ENCODE measurements around the gene U2SURP. TPM values are rescaled to one million over a fixed set of nuclear protein-coding genes. Genes with fewer than 3 reads are reported as not detected.
A peak's percentile ranks its signal among the peaks of the same experiment; 100 is the strongest.

U2SURP gene
- total RNA-seq, 6 experiments from 2014 or later: 19.1 to 34.5 (median 26.9) TPM

DNA sequence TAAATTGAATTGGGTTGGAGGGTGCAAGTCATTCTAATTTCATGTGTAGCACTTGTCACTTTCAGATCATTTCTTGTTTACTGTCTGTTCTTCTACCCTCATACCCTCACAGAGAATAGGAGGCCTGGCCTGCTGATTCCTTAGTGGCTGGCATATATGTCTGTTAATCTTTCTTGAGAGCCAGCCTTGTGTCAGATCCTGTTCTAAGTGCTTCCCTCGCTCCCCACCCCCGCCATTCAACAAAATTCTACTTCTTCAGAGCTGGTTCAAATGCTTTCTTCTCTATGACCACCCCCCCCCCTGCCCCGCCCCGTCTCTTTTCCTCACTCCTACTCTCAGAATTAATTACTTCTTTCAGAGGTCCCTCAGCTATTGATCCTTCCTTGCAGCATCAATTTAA is 1.5 kb upstream of the U2SURP start:
- no peak overlapping the region for H3K27ac ChIP-seq
- ATAC-seq (no peak), DNase-seq (no peak)
- WGBS (ENCODE audit: insufficient coverage, low coverage, low lambda C conversion rate, missing lambda C conversion rate): 88% methylated on average over 4 of the region's 4 CpGs
- H3K9me3 ChIP-seq: no peaks in the 10 kb centered on the region
- intact Hi-C loops (cut with DNase I): loop anchor here (10.0 kb wide), 2 partner anchors 175 to 405 kb away; partner anchors contain the start of gene PLS1 (in 1 of the 2)
- no peaks in the 10 kb centered on the region for H3K36me3 ChIP-seq
- no peak for TF ChIP-seq POLR2A (IDR thresholded peaks at IDR 0.05)
- TF ChIP-seq, protein P1, sequence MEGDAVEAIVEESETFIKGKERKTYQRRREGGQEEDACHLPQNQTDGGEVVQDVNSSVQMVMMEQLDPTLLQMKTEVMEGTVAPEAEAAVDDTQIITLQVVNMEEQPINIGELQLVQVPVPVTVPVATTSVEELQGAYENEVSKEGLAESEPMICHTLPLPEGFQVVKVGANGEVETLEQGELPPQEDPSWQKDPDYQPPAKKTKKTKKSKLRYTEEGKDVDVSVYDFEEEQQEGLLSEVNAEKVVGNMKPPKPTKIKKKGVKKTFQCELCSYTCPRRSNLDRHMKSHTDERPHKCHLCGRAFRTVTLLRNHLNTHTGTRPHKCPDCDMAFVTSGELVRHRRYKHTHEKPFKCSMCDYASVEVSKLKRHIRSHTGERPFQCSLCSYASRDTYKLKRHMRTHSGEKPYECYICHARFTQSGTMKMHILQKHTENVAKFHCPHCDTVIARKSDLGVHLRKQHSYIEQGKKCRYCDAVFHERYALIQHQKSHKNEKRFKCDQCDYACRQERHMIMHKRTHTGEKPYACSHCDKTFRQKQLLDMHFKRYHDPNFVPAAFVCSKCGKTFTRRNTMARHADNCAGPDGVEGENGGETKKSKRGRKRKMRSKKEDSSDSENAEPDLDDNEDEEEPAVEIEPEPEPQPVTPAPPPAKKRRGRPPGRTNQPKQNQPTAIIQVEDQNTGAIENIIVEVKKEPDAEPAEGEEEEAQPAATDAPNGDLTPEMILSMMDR (IDR thresholded peaks at IDR 0.05): no peak
- H3K27me3 ChIP-seq: no peaks in the 10 kb centered on the region
- no peak overlapping the region for H3K4me3 ChIP-seq
- H3K4me1 ChIP-seq: peaks cover 0 to 27% (median 0%) of the 10 kb centered on the region in 4 donors

DNA sequence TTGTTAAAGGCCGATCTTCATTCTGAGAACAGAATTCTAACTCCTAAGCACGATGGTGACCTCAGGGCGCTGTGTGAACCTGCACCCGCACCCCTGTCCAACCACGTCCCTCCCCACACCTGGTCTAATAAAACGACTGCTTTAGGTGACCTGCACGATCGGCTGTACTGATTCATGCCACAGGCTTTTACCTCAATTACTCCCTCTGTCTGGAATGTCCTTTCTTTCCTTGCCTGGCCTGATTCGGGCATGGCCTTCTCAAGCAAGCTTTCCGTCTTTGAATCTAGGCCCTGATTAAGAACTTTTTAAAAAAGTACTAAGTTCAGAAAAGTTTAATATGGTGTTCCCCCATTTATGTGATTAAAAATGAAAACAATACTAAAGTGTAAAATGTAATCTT is 842 bp upstream of the U2SURP start:
- 8% methylated on average over 10 of the region's 10 CpGs for WGBS (ENCODE audit: insufficient coverage, low coverage, low lambda C conversion rate, missing lambda C conversion rate)
- intact Hi-C loops (cut with DNase I): no loop called here
- Histone ChIP-seq H3K27me3 (no peaks in the 10 kb centered on the region), H3K36me3 (no peaks in the 10 kb centered on the region), H3K27ac (peak overlapping the region; percentile 75 to 92 (median 85)), H3K4me1 (peaks cover 0 to 27% (median 0%) of the 10 kb centered on the region in 4 donors), H3K4me3 (peak overlapping the region; percentile 69 to 83 (median 75)), H3K9me3 (no peaks in the 10 kb centered on the region)
- ATAC-seq (peak in 1 of 4 donors; percentile 14), DNase-seq (no peak)
- TF ChIP-seq, protein P1 (IDR thresholded peaks at IDR 0.05): no peak
- TF ChIP-seq POLR2A (IDR thresholded peaks at IDR 0.05): no peak

DNA sequence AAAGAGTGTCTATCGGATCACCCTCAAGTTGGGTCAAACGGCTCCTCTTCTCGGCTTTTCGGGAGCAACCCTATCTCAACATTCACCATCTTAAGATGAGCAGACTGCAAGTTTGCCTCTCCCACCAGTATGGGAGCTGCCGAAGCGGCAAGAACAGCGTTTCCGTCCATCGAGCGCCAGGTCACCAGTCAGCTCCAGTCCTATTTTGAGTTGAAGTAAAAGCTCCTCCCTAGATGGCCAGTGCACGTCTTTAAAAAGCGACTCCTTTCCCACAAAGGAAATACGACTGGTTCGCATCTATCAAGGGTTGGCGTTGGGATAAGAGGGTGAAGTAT is 369 bp upstream of the U2SURP start:
- intact Hi-C loops (cut with DNase I): no loop called here
- no peak for TF ChIP-seq POLR2A (IDR thresholded peaks at IDR 0.05)
- TF ChIP-seq, protein P1 (IDR thresholded peaks at IDR 0.05): no peak
- ATAC-seq (peak; percentile 50 to 71 (median 62)), DNase-seq (peak in 2 of 3 donors; percentile 47 to 65)
- H3K36me3 ChIP-seq: no peaks in the 10 kb centered on the region
- H3K9me3 ChIP-seq: no peaks in the 10 kb centered on the region
- peaks cover 0 to 31% (median 0%) of the 10 kb centered on the region in 4 donors for H3K4me1 ChIP-seq
- H3K4me3 ChIP-seq: peak overlapping the region; percentile 69 to 83 (median 75)
- H3K27me3 ChIP-seq: no peaks in the 10 kb centered on the region
- 0% methylated on average over 13 of the region's 15 CpGs for WGBS (ENCODE audit: insufficient coverage, low coverage, low lambda C conversion rate, missing lambda C conversion rate)
- peak overlapping the region; percentile 75 to 92 (median 85) for H3K27ac ChIP-seq

DNA sequence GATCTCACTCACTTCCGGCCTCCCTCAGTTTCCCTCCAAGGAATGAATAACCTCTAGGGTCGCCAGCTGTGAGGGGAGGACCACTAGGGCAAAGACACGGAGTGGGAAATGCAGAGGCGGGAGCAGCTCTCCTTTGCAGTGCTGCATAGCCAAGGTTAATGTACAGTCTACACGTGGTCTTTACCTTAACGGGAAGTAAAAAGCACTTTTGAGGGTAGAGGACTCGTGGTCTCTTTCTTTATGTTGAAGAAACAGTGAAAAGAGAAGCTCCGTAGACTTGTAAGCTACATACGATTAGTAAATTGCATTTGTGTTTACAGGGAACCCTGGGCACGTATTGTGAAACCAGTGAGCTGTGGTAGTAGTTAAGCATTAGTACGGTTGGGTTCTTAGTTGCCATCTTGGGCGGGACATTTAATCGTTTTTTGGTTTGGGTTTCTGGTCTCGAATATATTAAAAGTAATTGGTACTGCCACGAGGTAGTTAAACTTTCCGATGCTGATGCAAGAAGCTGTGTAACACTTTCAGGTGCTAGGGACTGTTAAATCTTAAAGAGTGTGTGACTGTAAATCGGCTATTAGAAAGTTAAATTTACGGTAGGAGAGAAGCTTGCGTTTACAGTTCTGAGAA is 828 bp downstream of the U2SURP start:
- WGBS (ENCODE audit: insufficient coverage, low coverage, low lambda C conversion rate, missing lambda C conversion rate): 0% methylated on average over 17 of the region's 19 CpGs
- Histone ChIP-seq H3K4me3 (peak overlapping the region; percentile 69 to 83 (median 75)), H3K36me3 (no peaks in the 10 kb centered on the region), H3K27me3 (no peaks in the 10 kb centered on the region), H3K27ac (peak overlapping the region; percentile 75 to 92 (median 85)), H3K9me3 (no peaks in the 10 kb centered on the region), H3K4me1 (peaks cover 0 to 33% (median 0%) of the 10 kb centered on the region in 4 donors)
- TF ChIP-seq, protein P1 (IDR thresholded peaks at IDR 0.05): no peak
- no peak for TF ChIP-seq POLR2A (IDR thresholded peaks at IDR 0.05)
- no peak for DNase-seq
- intact Hi-C loops (cut with DNase I): no loop called here
- ATAC-seq: peak; percentile 22 to 35 (median 34)

Data from right lobe of liver (tissue), 6 donors.